Right lobe of liver (tissue), 6 donors: ENCODE data around the gene KMT2C. TPM values are rescaled to one million over a fixed set of nuclear protein-coding genes. Genes with fewer than 3 reads are reported as not detected.

Experiments used
- ATAC-seq, 4 donors: fragments of 200-7000 bp; cut with Tn5 transposase; one replicate each; pipeline ENCODE4 v1.9.1; 2020; ENCODE audit warnings: mild to moderate bottlenecking in 4 of 4, moderate library complexity in 4 of 4
- DNase-seq, 3 donors: peaks; one replicate each; pipeline ENCODE4 v3.0.0-alpha.2; 2020
- H3K27ac ChIP-seq, 3 donors: fragments of 200-600 bp; one replicate each; pipeline ENCODE4 v1.8.0; 2022
- H3K27me3 ChIP-seq, 2 donors: fragments of 200-600 bp; one replicate each; pipeline ENCODE4 v1.8.0; 2022
- H3K36me3 ChIP-seq, 4 donors: fragments of 200-600 bp; sonication (generic) in 1 of 4; one replicate each; pipeline versions ENCODE4 v1.5.1 to v1.8.0; 2017 to 2022; ENCODE audit warnings: control low read depth in 1 of 4
- H3K4me1 ChIP-seq, 4 donors: fragments of 200-600 bp; sonication (generic) in 1 of 4; one replicate each; pipeline versions ENCODE4 v1.5.1 to v1.8.0; 2017 to 2022; ENCODE audit warnings: control low read depth in 1 of 4
- H3K4me3 ChIP-seq, 3 donors: fragments of 200-600 bp; one replicate each; pipeline ENCODE4 v1.8.0; 2022
- H3K9me3 ChIP-seq, 4 donors: fragments of 200-600 bp; sonication (generic) in 1 of 4; one replicate each; pipeline versions ENCODE4 v1.5.1 to v1.8.0; 2017 to 2022; ENCODE audit warnings: control low read depth in 1 of 4
- CTCF ChIP-seq, 4 donors: fragments of 200-600 bp in 3 of 4; fragments of 450-650 bp in 1 of 4; IDR thresholded peaks; one replicate each; pipeline versions ENCODE4 v1.5.1 to v1.8.0; 2016 to 2022; ENCODE audit warnings: antibody characterized with exemption in 4 of 4, mild to moderate bottlenecking in 2 of 4
- POLR2A ChIP-seq: fragments of 450-650 bp; IDR thresholded peaks from one replicate; pipeline ENCODE4 v1.6.1; 2017; ENCODE audit warnings: antibody characterized with exemption, mild to moderate bottlenecking
- WGBS: methylation state at CpG from one replicate; pipeline ENCODE4 v1.1.6; 2018; ENCODE audit warnings: low coverage, low lambda C conversion rate; ENCODE audit not compliant: insufficient coverage; ENCODE audit errors: missing lambda C conversion rate; 5-methylcytosine and 5-hydroxymethylcytosine counted together
- intact Hi-C, 2 donors: fragments of 100-400 bp; cut with DNase I; formaldehyde crosslinking; loops; one replicate each; pipeline versions ENCODE4 v1.11.2 to v1.14.1; 2022
- long read RNA-seq: library from polyadenylated mRNA; unstranded; transcript quantifications from one replicate; pipeline ENCODE4 v2.0.0, GENCODE V29; 2019
- total RNA-seq, 6 experiments: library from RNA; depleted of rRNA in 2 of 6; stranded (reverse); fragments of >200 nt in 2 of 6; fragmentation: NEBNext Ultra II Directional in 3 of 6; extraction: Animal tissue kit (Norgen Biotek cat#: 25700) in 3 of 6; gene quantifications; one replicate each; pipeline versions ENCODE4 v1.1.0 to v1.2.4, GENCODE V29; 2016 to 2023
- donor health status: DM: no; HTN: yes; CAD: no.
- donor health status: DM: no; HTN: no; CAD: no.
- donor health status: DM: no; HTN: no; CAD: no.
- donor health status: DM: no; HTN: yes; CAD: no.
- donor health status: DM: no; HTN: yes; CAD: no.

KMT2C gene
- total RNA-seq: 10 to 100 TPM; 20.6 to 32.0 (median 29.9) TPM
- long read RNA-seq, partial matches to known transcripts: 1 of 4 reads
- long read RNA-seq, other reads (novel, unspliced or antisense): 3 of 4 reads

- DNase-seq (peak; percentile 71 to 80 (median 78)), ATAC-seq (peak; percentile 43 to 70 (median 58))
- Histone ChIP-seq H3K27ac (peak within 1 kb of the TSS; percentile 94 to 96 (median 95)), H3K36me3 (no peaks in the 10 kb centered on the region), H3K27me3 (no peaks in the 10 kb centered on the region), H3K9me3 (no peaks in the 10 kb centered on the region), H3K4me1 (peaks cover 0 to 28% (median 5%) of the 10 kb centered on the region in 4 donors), H3K4me3 (peak within 1 kb of the TSS; percentile 77 to 79 (median 78))
- 0% methylated on average over 9 of the region's 107 CpGs for WGBS
- no peak for TF ChIP-seq POLR2A
- TF ChIP-seq CTCF (IDR thresholded peaks at IDR 0.05): no peak
- intact Hi-C loops: no loop called here
Measured at GRCh38 chr7:152435384-152436110, at the start of gene KMT2C. TSS of gene KMT2C (minus strand) at chr7:152436003. CDS start at chr7:152435786, 217 bp downstream.

GRCh38 chr7:152481082-152481481 is 45.3 kb upstream of the KMT2C start:
- H3K36me3 ChIP-seq: no peaks in the 10 kb centered on the region
- TF ChIP-seq POLR2A: no peak
- TF ChIP-seq CTCF (IDR thresholded peaks at IDR 0.05): no peak
- no peaks in the 10 kb centered on the region for H3K27me3 ChIP-seq
- no peaks in the 10 kb centered on the region for H3K4me1 ChIP-seq
- no peak overlapping the region for H3K27ac ChIP-seq
- no peak overlapping the region for H3K4me3 ChIP-seq
- intact Hi-C loops: no loop called here
- DNase-seq (no peak), ATAC-seq (no peak)
- WGBS: 89% methylated on average over 2 of the region's 4 CpGs
- no peaks in the 10 kb centered on the region for H3K9me3 ChIP-seq

GRCh38 chr7:152480664-152481063 is 44.9 kb upstream of the KMT2C start:
- H3K27me3 ChIP-seq: no peaks in the 10 kb centered on the region
- TF ChIP-seq CTCF (IDR thresholded peaks at IDR 0.05) (no peak), POLR2A (no peak)
- ATAC-seq (no peak), DNase-seq (no peak)
- 80% methylated on average over 4 of the region's 4 CpGs for WGBS
- intact Hi-C loops: no loop called here
- no peaks in the 10 kb centered on the region for H3K4me1 ChIP-seq
- no peak overlapping the region for H3K4me3 ChIP-seq
- H3K36me3 ChIP-seq: no peaks in the 10 kb centered on the region
- H3K9me3 ChIP-seq: no peaks in the 10 kb centered on the region
- no peak overlapping the region for H3K27ac ChIP-seq

GRCh38 chr7:152479595-152479994 is 43.8 kb upstream of the KMT2C start:
- DNase-seq (no peak), ATAC-seq (no peak)
- Histone ChIP-seq H3K4me3 (no peak overlapping the region), H3K4me1 (no peaks in the 10 kb centered on the region), H3K36me3 (no peaks in the 10 kb centered on the region), H3K27ac (no peak overlapping the region), H3K27me3 (no peaks in the 10 kb centered on the region), H3K9me3 (no peaks in the 10 kb centered on the region)
- WGBS: no CpG with 5 or more reads among the region's 1 CpG
- intact Hi-C loops: no loop called here
- TF ChIP-seq POLR2A: no peak

GRCh38 chr7:152478140-152478539 is 42.3 kb upstream of the KMT2C start:
- no peaks in the 10 kb centered on the region for H3K9me3 ChIP-seq
- DNase-seq (no peak), ATAC-seq (no peak)
- 79% methylated on average over 2 of the region's 2 CpGs for WGBS
- no peaks in the 10 kb centered on the region for H3K36me3 ChIP-seq
- TF ChIP-seq CTCF (IDR thresholded peaks at IDR 0.05) (no peak), POLR2A (no peak)
- no peaks in the 10 kb centered on the region for H3K4me1 ChIP-seq
- no peaks in the 10 kb centered on the region for H3K27me3 ChIP-seq
- no peak overlapping the region for H3K4me3 ChIP-seq
- intact Hi-C loops: no loop called here
- H3K27ac ChIP-seq: no peak overlapping the region
